GM18526 (cell line): ENCODE data around the gene PTGES.

Source experiments
- POLR2A ChIP-seq: IDR thresholded peaks from 3 replicates; pipeline ENCODE4 v1.6.1; 2011; ENCODE audit not compliant: insufficient read length; ENCODE audit errors: extremely low read depth

PTGES gene, protein sequence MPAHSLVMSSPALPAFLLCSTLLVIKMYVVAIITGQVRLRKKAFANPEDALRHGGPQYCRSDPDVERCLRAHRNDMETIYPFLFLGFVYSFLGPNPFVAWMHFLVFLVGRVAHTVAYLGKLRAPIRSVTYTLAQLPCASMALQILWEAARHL

DNA sequence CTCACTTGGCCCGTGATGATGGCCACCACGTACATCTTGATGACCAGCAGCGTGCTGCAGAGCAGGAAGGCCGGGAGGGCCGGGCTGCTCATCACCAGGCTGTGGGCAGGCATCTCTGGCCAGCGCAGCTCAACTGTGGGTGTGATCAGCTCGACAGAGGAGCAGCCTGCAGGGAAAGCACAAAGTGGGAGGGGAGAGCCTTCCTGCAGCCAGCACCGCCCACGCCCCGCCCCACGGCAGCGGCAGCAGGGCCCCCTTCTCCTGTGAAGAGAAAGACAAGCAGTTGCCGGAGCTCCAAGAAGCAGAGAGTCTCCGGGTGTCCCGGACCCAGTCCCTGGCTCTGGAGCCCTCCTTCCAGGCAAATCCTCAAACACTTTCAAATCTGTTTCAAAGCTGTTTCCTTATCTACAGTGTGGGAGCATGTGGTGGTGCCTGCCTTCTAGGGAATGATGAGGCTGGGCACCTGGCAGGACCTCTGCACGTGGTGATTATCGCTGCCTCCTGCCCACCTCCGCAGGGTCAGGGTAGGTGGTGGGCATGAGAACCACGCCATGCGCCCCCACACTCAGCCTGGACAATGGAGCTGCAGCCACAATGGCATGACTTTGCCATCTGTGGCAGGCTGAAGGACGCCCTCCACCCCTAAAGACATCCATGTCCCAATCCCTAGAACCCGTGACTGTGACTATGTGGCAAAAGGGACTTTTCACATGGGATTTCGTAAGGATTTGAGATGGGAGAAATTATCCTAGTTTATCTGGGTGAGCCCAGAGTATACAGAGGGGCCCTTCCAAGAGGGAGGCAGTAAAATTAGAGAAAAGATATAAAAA lies at the start of gene PTGES:
TSS of gene PTGES (minus strand) at position 143 of the 830 bp plus-strand sequence. CDS start at position 113, 30 bp downstream.
- TF ChIP-seq POLR2A = no peak

DNA sequence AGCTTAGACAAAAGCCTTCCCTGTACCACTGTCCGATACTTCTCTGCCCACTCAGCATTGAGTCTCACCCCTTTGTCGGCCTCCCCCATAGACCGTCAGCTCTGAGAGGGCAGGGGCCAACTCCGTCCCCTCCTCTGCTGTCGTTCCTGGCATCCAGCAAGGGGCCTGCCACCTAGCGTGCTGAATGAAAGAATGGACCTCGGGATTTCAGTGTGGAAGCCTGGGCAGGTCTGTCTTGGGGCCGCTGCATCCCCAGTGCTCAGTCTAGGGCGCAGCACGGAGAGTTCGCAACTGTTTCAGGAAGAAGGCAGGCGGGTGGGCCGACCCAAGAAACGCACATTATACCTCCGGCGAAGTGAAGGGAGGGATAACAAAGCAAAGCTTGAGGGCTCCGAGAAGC lies 48.7 kb upstream of the PTGES start:
- TF ChIP-seq POLR2A = no peak

DNA sequence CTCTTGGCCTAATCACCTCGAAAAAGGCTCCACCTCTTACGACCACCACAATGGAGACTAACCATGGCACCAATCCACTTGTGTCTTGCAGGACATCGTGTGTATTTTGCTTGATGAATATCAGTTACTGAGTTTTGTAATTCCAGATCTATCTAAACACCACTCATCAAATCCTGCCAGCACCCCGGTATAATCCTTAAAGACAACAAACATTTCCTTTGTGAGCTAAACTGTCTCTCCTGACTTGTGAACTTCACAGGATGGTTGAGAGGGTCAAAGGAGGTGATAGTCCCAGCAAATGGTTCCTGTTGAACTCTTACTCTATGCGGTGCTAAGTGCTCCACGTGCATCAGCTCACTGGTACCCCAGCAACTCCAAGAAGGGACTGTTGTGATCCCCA lies 46.1 kb upstream of the PTGES start:
- TF ChIP-seq POLR2A = no peak

DNA sequence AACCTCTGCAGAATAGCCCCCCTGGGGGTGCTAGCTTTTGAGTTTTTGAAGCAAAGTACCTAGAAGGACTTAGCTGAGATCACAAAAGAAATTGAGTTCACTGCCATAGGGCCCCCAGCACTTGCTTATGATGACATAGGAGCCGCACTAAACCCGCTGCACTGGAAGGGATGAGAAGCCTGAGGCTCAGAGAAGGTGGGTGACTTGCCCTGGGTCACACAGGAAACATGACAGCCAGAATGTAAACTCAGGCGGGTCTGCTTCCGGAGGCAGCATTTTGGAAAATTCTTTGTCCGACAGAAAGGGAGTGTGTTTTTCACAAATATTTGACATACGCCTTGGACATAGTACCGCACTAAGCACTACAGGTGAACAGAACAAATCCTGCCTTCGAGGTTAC lies 41.7 kb upstream of the PTGES start:
- TF ChIP-seq POLR2A = no peak

DNA sequence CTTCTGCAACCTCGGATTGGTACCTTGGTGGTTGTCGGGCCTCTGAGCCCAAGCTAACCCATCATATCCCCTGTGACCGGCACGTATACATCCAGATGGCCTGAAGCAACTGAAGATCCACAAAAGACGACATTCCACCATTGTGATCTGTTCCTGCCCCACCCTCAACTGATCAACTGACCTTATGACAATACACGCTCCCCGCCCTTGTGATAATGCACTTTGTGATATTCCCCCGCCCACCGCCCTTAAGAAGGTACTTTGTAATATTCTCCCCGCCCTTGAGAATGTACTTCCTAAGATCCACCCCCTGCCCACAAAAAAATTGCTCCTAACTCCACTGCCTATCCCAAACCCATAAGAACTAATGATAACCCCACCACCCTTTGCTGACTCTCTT lies 33.6 kb upstream of the PTGES start:
- TF ChIP-seq POLR2A = no peak

DNA sequence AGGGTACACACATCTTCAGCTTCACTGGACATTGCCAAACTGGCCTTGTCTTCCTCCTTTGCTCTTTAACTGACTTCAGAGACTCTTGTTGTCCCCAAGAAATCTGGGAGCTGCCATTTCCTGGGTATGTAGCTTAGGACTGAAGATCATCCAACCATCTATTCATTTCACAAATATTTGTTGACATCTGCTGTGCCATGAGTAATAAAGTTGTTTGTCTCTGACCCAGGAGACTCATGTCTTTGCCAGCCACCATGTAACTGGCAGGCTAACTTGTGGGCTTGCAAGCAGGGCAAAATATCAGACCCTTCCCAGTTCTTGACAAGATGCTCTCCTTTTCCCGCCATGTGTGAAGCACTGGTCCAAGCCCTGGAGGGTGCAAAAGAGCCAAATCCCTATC lies 33.0 kb upstream of the PTGES start:
- TF ChIP-seq POLR2A = no peak

DNA sequence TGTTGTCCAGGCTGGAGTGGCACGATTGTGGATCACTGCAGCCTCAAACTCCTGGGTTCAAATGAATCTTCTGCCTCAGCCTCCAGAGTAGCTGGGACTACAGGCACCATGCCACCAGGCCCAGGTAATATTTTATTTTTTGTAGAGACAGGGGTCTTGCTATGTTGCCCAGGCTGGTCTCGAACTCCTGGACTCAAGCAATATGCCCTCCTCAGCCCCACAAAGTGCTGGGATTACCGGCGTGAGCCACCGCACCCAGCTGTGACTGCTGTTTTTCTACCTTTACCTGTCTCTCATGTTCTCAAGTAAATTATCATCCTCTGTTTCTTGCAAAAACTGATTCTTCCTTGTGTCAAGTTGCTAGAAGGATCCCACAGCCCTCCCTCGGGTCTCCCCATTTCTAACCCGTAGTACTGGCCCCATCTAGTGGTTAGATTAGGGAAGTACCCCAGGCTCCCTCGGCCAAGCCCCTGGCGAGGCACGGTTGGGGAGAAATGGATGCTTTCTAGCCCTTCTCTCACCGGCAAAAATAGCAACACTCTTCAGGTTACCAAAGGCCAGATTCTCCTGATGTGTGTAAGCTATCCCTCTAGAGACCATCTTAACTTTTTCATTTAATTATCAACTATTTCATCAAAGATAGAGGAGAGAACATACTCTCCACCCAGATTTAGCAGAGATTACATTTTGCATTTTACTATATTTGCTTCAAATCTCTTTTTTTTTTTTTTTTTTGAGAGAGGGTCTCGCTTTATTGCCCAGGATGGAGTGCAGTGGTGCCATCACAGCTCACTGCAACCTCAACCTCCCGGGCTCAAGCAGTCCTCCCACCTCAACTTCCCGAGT lies 30.9 kb upstream of the PTGES start:
- TF ChIP-seq POLR2A = no peak

DNA sequence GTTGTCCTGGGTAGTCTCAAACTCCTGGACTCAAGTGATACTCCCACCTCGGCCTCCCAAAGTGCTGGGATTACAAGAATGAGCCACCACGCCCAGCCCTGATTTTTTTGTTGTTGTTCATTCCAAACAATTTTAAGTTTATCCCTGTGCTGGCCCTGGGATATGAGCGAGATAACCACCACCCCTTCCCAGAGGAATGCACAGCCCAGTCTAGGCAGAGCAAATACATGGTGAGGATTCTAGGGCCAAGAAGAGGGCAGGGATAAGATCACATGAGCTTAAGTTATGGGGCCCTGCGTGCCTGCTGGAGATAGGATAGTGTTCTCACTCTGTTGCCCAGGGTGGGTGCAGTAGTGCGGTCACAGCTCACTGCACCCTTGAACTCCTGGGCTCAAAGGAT lies 29.1 kb upstream of the PTGES start:
- no peak for TF ChIP-seq POLR2A

DNA sequence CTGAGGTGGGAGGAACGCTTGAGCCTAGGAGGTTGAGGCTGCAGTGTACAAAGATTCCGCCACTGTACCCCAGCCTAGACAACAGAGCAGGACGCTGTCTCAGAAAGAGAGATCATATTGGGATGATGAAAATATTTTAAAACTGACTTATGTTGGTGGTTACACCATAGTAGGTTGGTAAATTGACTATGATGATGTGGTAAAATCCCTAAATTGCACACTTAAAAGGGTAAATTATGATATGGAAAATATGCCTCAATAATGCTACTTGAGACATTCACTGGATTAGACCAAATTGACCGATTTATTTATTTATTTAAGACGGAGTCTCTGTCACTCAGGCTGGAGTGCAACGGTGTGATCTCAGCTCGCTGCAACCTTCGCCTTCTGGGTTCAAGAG lies 28.3 kb upstream of the PTGES start:
- TF ChIP-seq POLR2A = no peak

DNA sequence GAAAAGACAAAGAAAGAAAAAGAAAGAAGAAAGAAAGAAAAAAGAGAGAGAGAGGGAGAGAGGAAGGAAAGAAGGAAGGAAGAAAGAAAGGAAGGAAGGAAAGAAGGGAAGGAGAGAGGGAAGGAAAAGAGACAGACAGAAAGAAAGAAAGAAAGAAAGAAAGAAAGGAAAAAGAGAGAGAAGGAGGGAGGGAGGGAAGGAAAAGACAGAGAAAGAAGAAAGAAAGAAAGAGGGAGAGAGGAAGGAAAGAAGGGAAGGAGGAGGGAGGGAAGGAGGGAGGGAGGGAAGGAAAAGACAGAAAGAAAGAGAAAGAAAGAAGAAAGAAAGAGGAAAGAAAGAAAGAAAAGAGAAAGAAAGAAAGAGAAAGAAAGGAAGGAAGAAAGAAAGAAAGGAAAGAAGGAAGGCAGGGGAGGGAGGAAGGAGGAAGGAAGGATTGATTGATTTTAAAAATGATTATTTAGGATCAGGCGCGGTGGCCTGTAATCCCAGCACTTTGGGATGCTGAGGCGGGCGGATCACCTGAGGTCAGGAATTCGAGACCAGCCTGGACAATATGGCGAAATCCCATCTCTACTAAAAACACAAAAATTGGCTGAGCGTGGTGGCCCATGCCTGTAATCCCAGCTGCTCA lies 26.8 kb upstream of the PTGES start:
- TF ChIP-seq POLR2A = no peak

DNA sequence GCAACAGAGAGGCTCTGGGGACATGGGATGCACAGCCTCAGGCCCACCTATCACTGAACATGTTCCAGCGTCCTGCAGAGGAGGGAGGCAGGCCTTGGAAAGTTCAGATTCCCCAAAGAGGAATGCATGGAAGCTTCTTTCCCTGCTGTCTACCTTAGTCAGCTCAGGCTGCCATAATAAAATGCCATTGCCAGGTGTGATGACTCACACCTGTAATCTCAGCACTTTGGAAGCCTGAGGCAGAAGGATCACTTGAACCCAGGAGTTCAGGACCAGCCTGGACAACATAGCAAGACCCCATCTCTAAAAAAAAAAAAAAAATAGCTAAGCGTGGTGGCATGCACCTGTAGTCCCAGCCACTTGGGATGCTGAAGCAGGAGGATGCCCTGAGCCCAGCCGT lies 25.6 kb upstream of the PTGES start:
- no peak for TF ChIP-seq POLR2A

DNA sequence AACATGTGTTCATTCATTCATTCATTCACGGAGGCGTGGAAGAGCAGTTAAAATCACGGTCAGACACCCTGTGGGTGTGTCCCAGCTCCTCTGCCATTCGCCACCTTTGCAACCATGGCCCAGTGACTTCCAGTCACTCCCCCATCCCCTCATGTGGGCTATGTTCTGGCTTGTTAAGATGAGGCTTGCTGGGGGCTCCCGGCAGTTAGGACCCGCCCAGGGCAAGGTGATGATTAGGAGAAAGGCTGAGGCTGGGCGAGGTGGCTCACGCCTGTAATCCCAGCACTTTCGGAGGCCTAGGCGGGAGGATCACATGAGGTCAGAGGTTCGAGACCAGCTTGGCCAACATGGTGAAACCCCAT lies 24.9 kb upstream of the PTGES start:
- no peak for TF ChIP-seq POLR2A

DNA sequence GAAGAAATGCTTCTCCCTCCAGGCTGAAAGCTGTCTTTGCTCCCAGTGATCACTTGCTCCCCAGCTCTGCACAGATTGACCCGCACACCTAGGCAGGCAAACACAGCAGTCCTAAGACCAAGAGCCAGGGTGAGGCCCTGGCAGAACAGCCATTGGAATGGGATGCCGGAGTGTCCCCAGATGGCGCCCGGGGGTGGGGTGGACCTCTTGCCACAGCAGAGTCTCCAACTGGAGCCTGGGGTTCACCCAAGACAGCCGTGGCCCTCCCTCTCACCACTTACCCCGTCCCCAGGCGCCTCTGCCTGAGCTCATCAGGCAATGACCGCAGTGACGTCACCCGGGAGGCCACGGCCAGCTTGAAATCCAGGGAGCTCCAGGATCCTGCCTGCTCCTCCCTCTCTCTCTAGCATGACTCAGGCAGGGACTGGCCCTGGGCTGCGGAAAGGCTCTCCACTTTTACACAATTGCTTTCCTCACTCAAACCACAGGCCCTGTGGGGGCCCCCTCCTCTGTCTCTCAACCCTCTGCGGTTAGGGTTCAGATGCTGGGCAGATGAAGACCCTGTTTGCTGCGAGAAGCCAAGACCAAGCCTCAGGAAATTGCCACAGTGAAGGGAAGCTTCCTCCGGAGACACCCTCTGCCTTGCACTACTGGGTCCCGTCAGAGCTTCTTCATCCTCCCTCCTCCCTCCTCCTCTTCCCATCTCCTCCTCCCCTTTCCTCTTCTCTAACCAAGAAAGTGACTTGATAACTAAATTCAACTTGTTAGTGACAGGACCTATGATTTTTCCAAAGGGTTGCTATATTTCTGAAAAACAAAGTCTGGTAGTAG lies 24.3 kb upstream of the PTGES start:
- no peak for TF ChIP-seq POLR2A

DNA sequence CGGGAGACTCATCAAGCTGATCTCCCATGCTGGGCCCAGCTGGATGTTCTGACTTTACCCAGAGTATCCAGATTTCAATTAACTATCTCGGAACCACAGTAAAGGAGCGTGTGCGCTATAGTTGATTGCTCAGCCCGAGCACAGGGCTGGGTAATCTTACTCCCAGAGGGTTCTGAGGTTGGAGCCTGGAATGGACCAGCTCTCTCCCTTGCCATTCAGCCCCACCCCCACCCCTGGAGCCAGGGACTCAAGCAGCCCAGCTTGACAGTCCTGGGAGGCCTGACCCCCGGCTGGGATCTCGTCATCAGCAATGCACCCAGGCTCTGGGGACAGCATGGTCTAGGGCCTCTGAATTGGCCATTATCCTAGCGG lies 23.7 kb upstream of the PTGES start:
- TF ChIP-seq POLR2A = no peak

DNA sequence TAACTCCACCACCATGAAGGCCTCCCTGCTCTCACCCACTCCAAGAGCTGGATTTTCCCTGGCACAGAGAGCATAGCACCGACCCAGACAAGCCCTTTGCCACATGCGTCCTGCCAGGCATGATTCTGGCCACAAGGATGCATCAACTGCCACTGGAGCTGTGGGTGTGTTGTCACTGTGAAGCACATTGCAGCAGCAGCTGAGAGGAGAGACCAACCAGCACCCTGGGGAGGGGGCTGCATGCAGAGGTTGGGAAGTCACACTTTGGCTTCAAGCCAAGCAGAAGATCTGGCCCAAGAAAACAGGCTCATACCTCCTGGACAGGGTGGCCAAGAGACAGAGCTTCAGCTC lies 22.6 kb upstream of the PTGES start:
- no peak for TF ChIP-seq POLR2A
